Umbilical cord (tissue), 2 donors: ENCODE results near the gene APOL1. TPM values are rescaled to one million over a fixed set of nuclear protein-coding genes. Genes with fewer than 3 reads are reported as not detected.
"Not testable (repeated sequence)": the region's sequence is repeated elsewhere in the genome, so short reads cannot be mapped to it uniquely, and the experiment has no call there.

ENCODE experiments used
- DNase-seq: peaks from one replicate; pipeline ENCODE4 v3.0.0-alpha.2; 2015; ENCODE audit warnings: low spot score
- total RNA-seq: library from RNA; depleted of rRNA; stranded (reverse); fragments of >200 nt; gene quantifications from one replicate; pipeline ENCODE4 v1.2.3, GENCODE V29; 2014; ENCODE audit warnings: low replicate concordance; ENCODE audit not compliant: insufficient read depth

Gene APOL1
- total RNA-seq, 1 donor from 2014 or later, result 5.8 TPM

DNA sequence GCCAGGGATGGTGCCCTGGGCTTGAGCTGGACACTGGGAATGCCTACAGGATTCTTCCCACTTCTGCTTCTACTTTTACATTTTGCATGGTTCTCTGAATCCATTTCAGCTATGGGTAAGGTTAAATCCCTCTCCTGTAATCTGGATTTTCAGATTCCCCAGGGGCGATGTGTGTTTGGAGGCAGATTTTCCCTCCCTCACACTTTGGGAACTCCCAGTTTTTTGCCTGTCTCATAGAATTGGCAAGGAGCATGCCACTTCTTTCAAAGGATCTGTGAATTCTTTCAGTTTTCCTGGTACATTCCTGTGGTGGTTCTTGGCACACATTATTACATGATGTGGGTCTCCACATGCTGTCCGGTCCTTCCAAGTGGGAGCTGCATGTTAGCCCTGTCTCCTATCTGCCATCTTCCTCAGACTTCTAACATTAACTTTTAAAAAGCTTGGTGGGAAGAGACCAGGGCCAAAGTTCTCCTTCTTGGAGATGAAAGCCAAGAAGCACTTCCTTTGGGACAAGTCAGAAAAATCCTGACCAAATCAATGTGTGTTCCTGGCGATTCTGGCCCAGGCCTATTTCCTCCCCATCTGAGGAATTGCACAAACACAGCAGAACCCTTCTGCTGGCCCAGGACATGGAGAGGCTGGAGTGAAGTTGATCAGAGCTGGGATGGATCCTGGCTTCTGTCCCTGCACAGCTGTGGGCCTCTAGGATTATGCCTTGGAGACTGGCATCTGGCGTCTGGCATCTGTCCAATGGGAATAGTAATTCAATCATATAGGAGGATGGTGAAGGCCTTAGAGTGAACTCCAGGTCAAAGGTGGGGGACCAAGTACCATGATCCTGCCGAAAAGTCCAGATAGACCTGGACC lies 8.2 kb upstream of the APOL1 start:
- no peak for DNase-seq

DNA sequence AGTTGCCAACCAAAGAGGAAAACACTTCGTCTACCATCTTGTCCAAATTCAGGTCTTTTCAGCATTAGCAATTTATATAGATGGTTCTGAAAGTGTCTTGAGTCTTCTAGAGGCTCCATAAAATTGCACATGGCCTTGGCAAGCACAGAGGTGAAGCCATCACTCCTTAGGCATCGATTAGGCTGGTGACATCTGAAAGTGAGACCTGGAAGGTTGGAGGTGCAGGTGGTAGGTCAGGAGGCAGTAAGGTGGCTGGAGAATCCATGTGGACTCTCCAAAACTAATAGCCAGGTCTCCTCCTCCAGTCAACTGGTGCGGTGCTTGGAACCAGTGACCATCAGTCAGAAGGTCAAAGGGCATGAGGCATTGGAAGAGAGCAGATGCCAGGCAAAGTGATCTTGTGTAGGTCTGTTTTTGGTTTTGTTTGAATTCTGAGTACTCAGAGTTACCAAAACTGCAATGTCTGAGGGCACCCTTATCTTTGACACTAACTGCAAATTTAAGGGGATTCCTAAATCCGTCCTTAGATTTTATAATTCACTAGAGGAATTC lies 7.1 kb upstream of the APOL1 start:
- no peak for DNase-seq

DNA sequence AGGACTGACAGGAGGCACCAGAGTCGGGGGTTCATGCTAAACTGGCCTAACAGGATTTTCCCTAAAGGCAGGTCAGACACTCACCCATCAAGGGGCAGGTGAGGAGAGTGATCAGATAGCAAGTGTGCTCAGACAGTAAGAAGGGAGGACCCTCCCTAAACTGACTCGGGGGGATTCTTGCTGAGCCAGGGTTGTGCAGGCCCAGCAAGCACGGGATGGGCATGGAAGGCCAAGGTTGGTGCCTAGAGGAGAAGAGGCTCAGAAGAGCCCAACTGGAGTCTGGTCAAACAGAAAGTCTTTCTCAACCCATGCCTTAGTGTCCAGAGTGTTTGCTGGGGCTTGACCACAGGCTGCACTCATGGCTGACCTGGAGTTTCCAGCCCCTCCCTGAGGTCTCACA lies 6.2 kb upstream of the APOL1 start:
- no peak for DNase-seq

DNA sequence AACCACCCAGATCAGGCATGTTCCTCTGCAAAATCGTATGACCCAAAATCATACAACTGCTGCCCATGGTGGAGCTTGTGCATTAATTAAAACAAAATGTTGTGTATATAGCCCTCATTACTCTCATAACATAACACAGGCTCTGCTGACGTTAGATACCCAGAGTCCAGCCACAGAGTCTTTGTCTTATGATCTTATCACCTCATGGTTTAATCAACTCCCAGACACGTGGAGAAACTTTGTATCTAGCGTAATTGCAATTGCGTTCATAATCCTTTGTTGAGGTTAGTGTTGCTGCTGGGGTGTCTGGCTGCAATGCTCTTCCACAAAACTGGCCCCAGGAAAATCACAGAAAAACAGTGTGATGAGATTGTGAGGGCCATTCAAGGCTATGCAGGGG lies 5.0 kb upstream of the APOL1 start:
- no peak for DNase-seq

DNA sequence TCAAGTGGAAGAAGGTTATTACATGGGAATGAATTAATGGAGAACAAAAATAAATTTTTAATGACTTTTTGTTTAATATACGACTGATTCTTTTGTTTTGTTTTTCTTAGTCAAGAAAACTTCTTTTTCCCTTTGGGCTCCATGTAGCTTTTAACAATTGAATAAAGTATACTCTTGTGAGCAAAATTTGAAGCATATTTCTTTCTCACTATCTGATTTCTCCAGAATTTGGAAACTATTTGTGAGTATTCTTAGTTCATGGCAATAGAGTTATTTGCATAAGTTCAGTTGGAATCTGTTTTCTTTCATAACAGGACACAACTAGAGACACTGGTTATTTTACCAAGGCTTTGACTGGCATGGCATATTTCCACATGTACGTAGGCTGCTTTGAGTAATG lies 3.8 kb upstream of the APOL1 start:
- DNase-seq, result no peak

DNA sequence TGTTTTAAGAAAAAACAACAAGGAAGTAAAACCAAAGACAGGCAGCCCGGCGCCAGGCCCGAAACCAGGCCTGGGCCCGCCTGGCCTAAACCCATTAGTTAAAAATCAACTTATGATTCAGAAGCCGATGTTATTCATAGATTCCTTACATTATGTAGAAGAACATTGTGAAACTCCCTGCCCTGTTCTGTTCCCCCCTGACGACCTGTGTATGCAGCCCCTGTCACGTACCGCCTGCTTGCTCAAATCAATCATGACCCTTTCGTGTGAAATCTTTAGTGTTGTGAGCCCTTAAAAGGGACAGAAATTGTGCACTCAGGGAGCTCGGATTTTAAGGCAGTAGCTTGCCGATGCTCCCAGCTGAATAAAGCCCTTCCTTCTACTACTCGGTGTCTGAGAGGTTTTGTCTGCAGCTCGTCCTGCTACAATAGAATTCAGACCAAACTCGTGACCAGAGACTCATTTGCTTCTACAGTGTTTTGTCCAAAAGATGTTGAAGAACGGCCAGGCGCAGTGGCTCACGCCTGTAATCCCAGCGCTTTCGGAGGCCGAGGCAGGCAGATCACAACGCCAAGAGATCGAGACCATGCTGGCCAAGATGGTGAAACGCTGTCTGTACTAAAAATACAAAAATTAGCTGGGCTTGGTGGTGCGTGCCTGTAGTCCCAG lies 2.5 kb upstream of the APOL1 start:
- not testable (repeated sequence) for DNase-seq

DNA sequence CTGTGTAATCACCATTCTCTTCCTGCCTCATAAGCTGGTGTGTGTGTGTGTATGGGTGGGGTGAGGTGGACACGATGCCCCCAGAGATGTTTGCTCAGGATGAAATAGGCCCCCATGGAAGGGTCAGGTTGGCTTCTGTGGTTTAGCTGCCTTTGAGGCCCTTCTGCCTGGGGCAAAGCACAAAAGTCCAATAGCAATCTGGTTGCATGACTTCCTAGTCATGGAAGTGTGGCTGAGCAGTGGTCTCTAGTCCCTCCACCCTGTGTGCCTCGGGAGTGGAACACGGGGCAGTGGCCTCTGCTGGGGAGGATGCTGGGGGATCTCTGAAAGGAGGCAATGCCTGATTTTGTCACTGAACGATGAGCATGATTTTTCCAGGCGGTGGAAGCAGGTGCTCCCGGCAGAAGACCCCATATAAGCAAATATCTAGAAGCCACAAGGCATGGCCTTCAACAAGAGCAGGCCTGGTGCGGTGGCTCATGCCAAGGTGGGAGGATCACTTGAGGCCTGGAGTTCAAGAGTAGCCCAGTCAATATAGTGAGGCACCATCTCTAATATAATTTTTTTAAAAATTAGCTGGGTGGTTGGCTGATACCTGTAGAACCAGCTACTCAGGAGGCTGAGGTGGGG lies 839 bp upstream of the APOL1 start:
- not testable (repeated sequence) for DNase-seq

DNA sequence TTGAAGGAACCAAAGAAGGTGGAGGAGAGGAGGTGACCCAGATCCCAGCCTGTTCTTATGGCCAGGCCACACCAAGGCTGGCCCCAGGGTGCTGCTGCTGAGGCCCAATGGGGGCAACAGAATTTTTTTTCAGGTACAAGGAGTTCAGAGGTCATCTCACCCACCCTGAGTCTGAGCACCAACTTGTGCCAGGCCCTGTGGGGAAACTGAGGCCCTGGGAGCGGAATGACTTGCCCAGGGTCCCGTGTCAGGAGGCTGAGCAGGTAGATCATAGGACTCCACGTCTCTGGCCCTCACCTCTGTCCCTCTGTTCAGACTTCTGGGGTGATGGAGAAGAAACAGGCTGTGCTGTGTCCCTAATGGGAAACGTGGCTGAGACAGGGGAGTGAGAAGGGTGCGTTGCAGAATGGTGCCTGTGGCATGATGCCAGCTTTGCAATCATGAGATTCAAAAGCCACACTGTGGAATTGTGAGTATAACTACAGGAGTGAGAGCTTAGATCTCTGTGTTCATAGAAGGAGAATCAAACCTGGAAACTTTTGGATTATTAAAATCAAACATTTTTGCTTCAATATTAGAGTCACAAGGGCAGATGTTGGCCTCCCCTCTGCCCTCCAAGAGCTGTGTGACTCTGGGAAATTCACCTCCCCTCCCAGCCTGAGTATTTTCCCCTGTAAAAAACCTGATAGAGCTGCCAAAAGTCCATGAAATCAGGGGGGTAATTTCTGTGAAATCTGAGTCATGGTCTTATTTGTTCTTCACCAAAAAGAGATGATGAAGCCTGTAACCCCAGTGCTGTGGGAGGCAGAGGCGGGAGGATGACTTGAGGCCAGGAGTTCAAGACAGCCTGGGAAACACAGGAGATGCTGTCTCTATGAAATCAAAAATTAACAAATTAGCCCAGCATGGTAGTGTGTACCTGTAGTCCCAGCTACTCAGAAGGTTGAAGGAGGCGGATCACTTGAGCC lies 874 bp downstream of the APOL1 start:
- DNase-seq, result peak; percentile 53

DNA sequence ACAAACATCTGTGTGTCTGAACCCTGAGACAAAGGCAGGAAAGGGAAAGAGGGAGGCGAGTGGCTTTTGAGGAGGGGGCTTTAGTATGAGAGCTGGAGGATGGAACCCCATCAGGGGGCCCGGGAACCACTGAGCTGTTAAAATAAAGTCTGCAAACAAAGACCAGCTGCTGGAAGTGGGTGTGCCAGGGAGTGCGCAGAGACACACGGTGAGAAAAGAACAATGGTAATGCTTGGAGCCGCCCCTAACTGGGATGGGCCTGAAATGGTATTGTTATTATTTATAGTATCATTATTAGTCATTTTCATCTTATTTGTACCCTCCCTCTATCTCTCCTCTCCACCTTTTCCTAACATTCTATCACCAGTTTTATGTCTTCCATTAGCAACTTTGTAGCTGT lies 2.6 kb downstream of the APOL1 start:
- DNase-seq, result not testable (repeated sequence)

DNA sequence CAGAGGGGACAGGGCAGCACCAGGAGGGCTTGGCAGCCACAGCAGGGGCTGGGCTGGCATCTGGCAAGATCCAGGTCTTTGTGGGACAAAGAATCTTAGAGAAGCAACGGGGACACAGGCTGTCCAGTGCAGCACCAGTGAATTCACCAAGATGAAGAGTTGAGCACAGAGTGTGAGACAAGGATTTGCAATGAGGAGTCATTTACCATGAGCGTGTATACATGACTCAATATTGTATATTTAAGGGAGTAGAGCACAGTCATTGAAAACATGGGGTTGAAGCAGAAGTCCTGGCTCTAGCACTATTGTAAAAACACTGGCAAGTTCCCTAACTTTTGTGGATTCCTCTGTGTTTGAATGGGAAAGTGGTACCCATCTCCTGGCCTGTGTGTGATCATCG lies 3.5 kb downstream of the APOL1 start:
- DNase-seq, result no peak

DNA sequence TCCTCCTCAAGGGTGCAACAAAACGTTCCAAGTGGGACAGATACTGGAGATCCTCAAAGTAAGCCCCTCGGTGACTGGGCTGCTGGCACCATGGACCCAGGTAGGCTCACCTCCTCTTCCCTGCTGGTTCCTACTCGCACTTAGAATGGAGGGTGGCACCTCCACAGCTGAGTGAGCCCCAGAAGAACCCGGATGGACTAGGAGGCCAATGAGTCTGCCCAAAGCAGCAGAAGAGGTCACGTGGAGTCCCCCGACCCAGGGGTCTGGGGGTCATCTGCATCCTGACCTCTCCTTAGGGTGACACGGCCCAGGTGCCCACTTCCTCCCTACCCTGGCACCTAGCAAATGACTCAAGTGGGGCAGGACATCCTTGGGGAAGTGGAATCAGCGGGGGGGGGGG lies 4.4 kb downstream of the APOL1 start:
- DNase-seq, result no peak

DNA sequence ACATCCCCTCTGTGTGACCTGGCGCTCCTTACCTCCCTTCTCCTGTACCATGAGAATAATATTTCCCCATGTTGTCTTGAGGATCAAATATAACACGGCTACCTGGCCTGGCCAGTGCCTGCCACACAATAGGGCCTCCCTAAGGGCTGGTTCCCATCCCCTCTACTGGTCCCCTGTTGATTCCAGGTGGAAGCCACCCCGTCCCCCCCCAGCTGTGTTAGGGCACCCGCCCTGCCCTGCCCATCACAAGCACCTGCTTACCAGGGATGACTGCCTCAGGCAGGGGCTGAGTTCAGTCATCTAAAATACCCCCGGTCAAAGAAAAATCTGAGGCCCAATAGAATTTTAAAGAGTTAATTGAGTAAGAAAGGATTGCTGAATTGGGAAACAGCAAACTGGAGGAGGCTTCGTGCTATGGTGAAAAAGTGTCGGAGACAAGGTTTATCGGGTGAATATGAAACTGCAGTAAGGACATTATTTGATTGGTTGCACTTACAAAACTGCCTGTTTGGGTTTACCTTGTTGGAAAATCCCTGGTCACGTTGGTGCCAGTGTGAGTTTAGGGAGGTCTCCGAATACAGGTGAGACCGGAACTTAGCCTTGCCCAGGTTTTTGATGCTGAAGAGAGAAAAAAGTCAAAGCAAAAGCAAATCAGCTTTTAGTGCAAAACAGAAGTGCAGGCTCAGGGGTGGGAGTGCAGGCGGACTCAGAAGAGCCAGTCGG lies 5.2 kb downstream of the APOL1 start:
- DNase-seq, result no peak

DNA sequence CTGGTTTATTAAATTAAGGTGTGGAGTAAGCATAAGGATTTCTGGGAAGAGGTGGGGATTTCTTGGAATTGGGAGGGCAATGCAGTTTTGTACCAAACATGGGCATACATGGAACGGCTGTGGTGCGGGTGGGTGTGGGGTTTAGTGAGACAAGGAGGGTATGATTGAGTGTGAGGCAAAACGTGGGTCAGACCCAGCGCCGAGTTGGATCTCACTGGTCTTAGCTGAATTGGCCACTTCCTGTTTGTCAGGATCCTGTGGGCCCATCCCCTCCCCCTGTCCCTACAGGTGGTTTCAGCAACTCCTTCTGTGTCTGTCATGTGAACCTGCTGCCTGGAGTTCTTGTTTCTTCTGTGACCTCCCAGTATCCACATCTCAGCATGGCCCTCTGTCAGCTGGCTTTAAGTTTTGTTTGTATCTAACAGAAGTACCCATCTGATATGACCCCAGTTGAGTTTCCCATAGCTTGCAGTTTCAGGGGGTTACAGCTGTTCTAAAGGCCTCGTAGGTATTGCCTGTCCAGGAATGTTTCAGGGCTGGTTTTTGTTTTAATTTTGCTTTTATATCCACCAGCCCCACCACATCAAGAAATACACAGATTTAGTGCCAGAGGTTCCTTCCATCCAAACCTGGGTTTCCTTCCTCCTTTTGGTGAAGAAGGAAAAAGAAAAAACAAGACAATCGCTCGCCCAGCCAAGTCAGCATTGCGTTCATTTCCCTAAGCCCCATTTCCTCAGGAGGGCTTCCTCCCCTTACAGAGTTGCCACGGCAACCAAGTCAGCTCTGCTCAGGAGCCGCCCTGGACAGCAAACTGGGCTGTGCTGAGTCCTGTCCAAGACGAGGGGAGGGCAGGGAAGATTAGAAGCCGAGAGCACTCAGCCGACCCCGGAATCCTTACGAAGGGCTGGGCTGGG lies 6.0 kb downstream of the APOL1 start:
- DNase-seq, result peak; percentile 90

DNA sequence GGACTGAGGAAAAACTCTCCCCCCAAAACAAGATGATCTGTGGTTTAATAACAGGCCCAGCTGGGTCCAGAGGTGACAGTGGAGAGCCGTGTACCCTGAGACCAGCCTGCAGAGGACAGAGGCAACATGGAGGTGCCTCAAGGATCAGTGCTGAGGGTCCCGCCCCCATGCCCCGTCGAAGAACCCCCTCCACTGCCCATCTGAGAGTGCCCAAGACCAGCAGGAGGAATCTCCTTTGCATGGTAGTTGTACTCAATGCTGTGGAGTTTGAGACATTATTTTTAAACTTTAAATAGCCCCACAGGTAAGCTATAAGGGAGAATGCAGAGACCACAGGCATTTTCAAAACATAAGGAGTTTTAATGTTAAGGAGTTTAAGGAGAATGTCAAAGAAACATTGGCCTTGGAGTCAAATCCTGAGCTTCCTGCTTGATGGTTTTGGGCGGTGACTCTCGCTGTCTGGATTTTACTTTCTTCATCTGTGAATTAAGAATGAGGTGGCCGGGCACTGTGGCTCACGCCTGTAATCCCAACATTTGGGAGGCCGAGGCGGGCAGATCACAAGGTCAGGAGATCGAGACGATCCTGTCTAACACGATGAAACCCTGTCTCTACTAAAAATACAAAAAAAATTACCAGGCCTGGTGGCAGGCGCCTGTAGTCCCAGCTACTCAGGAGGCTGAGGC lies 6.8 kb downstream of the APOL1 start:
- peak; percentile 69 for DNase-seq

DNA sequence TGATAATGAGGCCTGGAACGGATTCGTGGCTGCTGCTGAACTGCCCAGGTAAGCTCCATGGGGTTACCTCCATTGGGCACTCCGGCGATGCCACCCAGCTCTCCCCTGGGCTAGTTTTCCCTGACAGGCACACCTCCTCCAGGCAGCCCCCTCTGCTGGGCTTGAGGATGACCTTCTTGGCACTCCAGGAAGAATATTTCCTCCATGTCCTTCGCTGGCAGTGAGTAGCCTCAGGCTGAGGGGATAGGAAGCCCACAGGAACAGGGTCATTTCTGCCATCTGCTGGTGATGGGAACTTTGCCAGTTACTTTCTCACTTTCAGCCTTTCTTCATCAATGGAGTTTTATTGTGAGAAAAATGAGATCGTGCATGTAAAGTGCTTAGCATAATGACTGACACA lies 8.7 kb downstream of the APOL1 start:
- DNase-seq, result not testable (repeated sequence)

DNA sequence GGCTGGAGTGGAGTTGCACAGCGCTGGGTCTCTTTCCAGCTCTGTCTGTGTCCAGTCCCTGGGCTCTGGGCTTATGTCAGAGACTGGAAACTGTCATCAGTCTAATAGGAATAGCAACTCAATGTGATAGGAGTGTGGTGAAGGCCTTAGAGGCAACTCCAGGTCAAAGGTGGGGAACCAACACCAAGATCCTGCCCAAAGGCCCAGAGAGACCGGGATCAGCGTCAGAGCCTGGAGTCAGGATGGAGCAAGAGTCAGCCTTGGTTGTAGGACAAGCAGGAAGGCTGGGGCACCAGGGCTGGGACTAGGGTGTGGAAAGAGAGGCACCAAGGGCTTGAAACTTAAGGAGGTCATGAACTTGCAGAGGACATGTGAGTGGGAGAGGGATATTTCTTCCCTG lies 9.4 kb downstream of the APOL1 start:
- not testable (repeated sequence) for DNase-seq

DNA sequence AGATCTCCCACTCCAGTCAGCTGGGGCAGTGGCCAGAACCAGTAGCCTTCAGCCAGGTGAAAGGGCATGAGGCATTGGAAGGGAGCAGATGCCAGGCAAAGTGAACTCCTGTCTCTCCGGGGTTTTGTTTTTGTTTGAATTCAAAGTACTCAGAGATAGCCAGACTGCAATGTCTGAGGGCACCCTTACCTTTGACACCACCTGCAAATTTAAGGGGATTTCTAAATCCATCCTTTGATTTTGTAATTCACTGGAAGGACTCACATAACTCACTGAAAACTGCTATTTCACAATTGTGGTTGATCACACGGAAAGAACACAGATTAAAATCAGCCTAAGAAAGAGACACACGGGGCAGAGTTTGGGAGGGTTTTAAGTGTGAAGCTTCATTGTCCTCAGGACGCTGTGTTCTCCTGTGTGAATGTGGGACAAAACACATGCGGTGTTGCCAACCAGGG lies 10.3 kb downstream of the APOL1 start:
- not testable (repeated sequence) for DNase-seq

DNA sequence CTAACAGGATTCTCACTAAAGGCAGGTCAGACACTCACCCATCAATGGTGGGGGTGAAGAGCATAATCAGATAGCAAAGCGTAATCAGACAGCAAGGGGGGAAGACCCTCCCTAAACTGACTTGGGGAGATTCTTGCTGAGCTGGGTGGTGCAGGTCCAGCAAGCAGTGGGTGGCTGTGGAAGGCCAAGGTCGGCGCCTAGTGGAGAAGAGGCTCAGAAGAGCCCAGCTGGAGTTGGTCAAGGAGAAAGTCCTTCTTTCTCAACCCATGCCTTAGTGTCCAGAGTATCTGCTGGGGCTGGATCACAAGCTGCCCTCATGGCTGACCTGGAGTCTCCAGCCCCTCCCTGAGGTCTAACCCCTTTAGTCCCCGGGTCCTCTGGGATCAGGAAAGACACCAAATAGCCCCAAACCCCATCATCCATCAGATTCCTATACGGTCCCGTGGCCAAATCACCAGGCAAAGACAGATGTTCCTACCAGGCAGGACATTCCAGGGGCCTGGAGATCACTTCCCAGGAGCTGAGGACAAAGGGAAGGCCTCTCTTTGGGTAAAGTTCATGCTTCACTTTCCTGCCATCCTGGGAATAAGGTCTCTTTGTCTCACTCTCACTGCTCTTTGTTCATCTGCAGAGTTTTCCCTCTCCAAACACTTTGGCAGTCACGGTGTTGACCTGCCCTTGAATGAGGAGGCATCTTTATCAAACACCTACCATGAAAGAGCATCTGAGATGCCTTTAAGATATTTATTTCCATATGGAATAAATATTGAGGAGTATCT lies 11.1 kb downstream of the APOL1 start:
- DNase-seq, result not testable (repeated sequence)
